Panc1 (cell line): ENCODE data around the gene CST5.

Source experiments
- POLR2AphosphoS5 ChIP-seq: IDR thresholded peaks from 2 replicates; pipeline ENCODE4 v1.6.1; 2012; ENCODE audit warnings: mild to moderate bottlenecking, low read depth, low read length, moderate library complexity
- REST ChIP-seq, 2 experiments: IDR thresholded peaks; 2 replicates each; pipeline ENCODE4 v1.6.1; 2011 to 2012; ENCODE audit warnings: low read depth in 2 of 2, control low read depth in 1 of 2, low read length in 1 of 2, mild to moderate bottlenecking in 1 of 2, moderate library complexity in 1 of 2; ENCODE audit not compliant: insufficient read depth in 1 of 2
- SIN3A ChIP-seq: IDR thresholded peaks from 2 replicates; pipeline ENCODE4 v1.6.1; 2012; ENCODE audit warnings: low read depth, mild to moderate bottlenecking, low read length, moderate library complexity, borderline replicate concordance; ENCODE audit not compliant: insufficient read depth
- TCF7L2 ChIP-seq: IDR thresholded peaks from 2 replicates; pipeline ENCODE4 v1.6.1; 2011; ENCODE audit warnings: mild to moderate bottlenecking, low read depth, low read length, inconsistent platforms
- TF ChIP-seq, protein P1 (sequence below): fragments of 450-650 bp; IDR thresholded peaks from 2 replicates; pipeline ENCODE4 v1.5.1; 2017; ENCODE audit warnings: mild to moderate bottlenecking

DNA sequence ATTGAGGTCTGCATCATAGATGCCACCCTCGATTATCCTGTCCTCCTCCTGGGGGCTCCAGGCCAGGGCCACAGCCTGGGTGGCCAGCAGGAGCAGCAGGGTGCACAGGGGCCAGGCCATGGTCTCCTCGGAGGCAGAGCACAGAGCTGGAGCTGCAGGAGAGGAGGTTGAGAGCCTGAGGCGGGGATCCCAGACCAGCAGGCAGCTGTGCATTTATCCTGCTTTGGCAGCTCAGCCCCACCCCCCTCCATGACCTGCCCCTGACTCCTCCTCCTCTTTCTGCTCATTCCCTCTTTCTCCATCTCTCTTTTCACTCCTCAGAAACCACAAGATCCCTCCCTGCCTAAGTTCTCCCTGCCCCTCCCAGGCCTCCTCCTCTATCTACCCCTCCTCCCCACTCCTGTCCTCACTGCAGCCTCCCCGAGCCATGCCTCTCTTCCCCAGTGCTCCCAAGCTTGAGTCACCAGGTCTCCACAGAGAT, 53.0 kb downstream of the CST5 start, which contains the start of gene CST2:
- TF ChIP-seq POLR2AphosphoS5 (no peak), TCF7L2 (no peak), REST (IDR thresholded peaks at IDR 0.05; ENCODE audit: insufficient read depth in 1 of 2, low read depth in 2 of 2, low read length in 1 of 2) (no peak), SIN3A (no peak)
- TF ChIP-seq, protein P1, sequence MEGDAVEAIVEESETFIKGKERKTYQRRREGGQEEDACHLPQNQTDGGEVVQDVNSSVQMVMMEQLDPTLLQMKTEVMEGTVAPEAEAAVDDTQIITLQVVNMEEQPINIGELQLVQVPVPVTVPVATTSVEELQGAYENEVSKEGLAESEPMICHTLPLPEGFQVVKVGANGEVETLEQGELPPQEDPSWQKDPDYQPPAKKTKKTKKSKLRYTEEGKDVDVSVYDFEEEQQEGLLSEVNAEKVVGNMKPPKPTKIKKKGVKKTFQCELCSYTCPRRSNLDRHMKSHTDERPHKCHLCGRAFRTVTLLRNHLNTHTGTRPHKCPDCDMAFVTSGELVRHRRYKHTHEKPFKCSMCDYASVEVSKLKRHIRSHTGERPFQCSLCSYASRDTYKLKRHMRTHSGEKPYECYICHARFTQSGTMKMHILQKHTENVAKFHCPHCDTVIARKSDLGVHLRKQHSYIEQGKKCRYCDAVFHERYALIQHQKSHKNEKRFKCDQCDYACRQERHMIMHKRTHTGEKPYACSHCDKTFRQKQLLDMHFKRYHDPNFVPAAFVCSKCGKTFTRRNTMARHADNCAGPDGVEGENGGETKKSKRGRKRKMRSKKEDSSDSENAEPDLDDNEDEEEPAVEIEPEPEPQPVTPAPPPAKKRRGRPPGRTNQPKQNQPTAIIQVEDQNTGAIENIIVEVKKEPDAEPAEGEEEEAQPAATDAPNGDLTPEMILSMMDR = no peak
